ENCODE data around the gene LARP4B. TPM values are rescaled to one million over a fixed set of nuclear protein-coding genes. Genes with fewer than 3 reads are reported as not detected.

The LARP4B gene
- total and polyA plus RNA-seq, 2 of the 13 experiments (the other 11 are each of a cell fraction or from before 2014, with no cell fraction given): 19.5 to 30.2 TPM

GRCh38 chr10:844552-844951 lies 87.0 kb downstream of the LARP4B start:
- Histone ChIP-seq H3K27me3 (ENCODE audit: control insufficient read depth in 1 of 2, insufficient read depth in 2 of 2, low read length in 2 of 2) (no peaks in the 10 kb centered on the region), H3K4me1 (ENCODE audit: insufficient read depth, low read length) (no peaks in the 10 kb centered on the region), H4K20me1 (ENCODE audit: insufficient read depth, low read length) (peaks cover 26% of the 10 kb centered on the region), H3K27ac (ENCODE audit: extremely low read length, insufficient read depth, low read length) (no peak overlapping the region), H3K9me3 (ENCODE audit: low read length) (no peaks in the 10 kb centered on the region), H3K79me2 (ENCODE audit: insufficient read depth, low read length) (peaks cover 25% of the 10 kb centered on the region), H3K4me3 (replicated peaks in 1 of 3; ENCODE audit: insufficient read depth in 1 of 3, low read depth in 2 of 3, low read length in 3 of 3) (no peak overlapping the region), H3K9ac (ENCODE audit: insufficient read depth, low read depth, low read length) (no peak overlapping the region), H2AFZ (ENCODE audit: low read length) (no peak overlapping the region), H3K4me2 (ENCODE audit: low read depth, low read length) (no peak overlapping the region), H3K36me3 (replicated peaks in 1 of 2; ENCODE audit: control insufficient read depth in 1 of 2, insufficient read depth in 2 of 2, low read length in 2 of 2) (peaks cover 21 to 83% of the 10 kb centered on the region in 2 experiments)
- POLR2A ChIA-PET: no interaction called here
- DNase-seq (ENCODE audit: low spot score): no peak
- ATAC-seq: no peak
- in situ Hi-C loops (cut with HindIII; ENCODE audit: extremely low pct_ligation_motif_present, low pct_unique_long_range_greater_than_20kb) (no loop called here), intact Hi-C loops (cut with micrococcal nuclease; ENCODE audit: unreplicated experiment) (no loop called here)
- TF ChIP-seq ZNF720 (CRISPR knock-in tag; IDR thresholded peaks at IDR 0.05): no peak
- no peak for TF ChIP-seq TIGD3 (CRISPR knock-in tag; IDR thresholded peaks at IDR 0.05; ENCODE audit: borderline replicate concordance)
- TF ChIP-seq GATAD2A (CRISPR knock-in tag; IDR thresholded peaks at IDR 0.05): no peak
- no peak for TF ChIP-seq KDM3A (CRISPR knock-in tag; IDR thresholded peaks at IDR 0.05; ENCODE audit: low read depth)
- TF ChIP-seq, protein P1, sequence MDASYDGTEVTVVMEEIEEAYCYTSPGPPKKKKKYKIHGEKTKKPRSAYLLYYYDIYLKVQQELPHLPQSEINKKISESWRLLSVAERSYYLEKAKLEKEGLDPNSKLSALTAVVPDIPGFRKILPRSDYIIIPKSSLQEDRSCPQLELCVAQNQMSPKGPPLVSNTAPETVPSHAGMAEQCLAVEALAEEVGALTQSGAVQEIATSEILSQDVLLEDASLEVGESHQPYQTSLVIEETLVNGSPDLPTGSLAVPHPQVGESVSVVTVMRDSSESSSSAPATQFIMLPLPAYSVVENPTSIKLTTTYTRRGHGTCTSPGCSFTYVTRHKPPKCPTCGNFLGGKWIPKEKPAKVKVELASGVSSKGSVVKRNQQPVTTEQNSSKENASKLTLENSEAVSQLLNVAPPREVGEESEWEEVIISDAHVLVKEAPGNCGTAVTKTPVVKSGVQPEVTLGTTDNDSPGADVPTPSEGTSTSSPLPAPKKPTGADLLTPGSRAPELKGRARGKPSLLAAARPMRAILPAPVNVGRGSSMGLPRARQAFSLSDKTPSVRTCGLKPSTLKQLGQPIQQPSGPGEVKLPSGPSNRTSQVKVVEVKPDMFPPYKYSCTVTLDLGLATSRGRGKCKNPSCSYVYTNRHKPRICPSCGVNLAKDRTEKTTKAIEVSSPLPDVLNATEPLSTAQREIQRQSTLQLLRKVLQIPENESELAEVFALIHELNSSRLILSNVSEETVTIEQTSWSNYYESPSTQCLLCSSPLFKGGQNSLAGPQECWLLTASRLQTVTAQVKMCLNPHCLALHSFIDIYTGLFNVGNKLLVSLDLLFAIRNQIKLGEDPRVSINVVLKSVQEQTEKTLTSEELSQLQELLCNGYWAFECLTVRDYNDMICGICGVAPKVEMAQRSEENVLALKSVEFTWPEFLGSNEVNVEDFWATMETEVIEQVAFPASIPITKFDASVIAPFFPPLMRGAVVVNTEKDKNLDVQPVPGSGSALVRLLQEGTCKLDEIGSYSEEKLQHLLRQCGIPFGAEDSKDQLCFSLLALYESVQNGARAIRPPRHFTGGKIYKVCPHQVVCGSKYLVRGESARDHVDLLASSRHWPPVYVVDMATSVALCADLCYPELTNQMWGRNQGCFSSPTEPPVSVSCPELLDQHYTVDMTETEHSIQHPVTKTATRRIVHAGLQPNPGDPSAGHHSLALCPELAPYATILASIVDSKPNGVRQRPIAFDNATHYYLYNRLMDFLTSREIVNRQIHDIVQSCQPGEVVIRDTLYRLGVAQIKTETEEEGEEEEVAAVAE (CRISPR knock-in tag; IDR thresholded peaks at IDR 0.05; ENCODE audit: borderline replicate concordance): no peak
- TF ChIP-seq ZFP62 (CRISPR knock-in tag; IDR thresholded peaks at IDR 0.05): no peak
- no peak for FAIRE-seq
- no TSS peak for BruUV-seq (replicated peaks)
- WGBS (ENCODE audit: low lambda C conversion rate): 93% methylated on average over 8 of the region's 8 CpGs
- CTCF ChIA-PET (ENCODE audit: low intra/inter-chr PET ratio, low total read pairs): no interaction called here
